Activated T-helper 1 cell treated with Interleukin-2 at 50 U/mL for 16 hours (primary cell): Measurements from ENCODE around the gene SRSF3.
"Not testable (repeated sequence)": the region's sequence is repeated elsewhere in the genome, so short reads cannot be mapped to it uniquely, and the experiment has no call there.

Experiments
- DNase-seq: peaks from one replicate; pipeline ENCODE4 v3.0.0-alpha.2; 2020; ENCODE audit warnings: low read depth

The SRSF3 gene

DNA sequence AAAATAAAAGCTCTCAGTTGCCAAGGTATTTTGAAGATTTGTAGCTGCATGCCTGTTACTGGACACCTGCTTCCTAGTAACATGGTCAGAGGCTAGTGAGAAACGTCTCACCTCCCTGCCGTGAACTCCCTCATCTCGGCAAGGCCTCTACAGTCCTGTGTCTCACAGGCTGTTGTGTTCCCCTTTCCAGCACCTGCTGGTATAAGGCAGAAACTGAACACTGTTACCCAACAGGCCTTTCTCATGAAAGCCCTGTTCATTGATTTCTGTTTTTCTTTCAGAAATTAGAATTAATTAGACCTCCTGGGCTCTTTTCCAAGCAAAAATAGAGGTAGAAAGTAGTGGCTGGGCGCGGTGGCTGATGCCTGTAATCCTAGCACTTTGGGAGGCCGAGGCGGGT is 17.6 kb upstream of the SRSF3 start:
- no peak for DNase-seq

DNA sequence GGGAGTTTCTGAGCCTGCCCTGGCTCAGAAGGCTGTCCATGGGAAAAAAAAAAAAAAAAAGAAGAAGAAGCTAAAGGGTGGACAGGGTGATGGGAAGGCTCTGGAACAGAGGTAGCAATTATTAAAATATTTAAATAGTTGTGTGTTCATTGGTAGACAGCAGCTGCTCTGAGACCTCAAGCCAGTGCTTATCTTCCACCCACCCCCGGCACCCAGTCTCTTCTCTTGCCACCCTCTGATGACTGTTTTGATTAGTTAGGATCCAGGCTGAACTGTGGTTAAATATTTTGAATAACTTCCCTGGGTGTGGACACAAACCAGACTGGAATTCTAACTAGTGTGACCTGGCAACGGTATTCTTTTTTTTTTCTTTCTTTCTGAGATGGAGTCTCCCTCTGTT is 16.9 kb upstream of the SRSF3 start:
- no peak for DNase-seq

DNA sequence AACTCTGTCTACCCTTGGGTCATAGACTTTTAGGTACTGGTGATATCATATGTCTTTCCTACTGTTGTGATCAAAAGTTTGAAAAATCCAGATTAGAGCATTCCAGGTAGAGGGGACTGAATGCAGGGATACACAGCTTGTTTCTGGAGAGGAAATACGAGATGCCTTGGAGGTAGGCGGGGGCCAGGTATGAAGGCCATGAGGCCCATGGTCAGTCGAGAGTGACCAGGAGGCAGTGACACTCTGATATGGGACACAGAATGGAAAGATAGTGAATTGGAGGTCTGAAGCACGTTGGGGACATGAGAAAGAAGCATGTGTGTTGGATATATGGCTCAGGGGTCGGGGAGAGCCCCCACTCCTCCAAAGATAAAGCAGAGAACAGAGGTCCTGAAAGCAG is 16.1 kb upstream of the SRSF3 start:
- DNase-seq, result no peak

DNA sequence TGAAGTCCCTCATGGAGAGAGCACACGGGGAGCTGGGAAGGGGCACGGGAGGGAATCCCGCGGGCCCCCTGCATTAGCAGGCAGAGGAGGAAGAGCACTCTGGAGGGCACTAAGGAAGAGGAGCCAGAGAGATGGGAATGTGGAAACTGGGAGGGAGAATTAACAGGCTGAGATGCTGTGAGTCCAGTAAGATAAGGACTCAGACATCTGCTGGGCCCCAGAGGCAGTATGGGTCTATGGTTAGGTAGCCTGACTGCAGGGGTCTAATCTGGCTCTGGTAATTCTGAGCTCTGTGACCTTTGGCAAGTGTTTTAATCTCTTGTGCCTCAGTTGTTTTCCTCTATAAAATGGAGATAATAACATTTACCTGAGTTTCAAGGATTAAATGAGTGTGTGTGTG is 15.7 kb upstream of the SRSF3 start:
- no peak for DNase-seq

DNA sequence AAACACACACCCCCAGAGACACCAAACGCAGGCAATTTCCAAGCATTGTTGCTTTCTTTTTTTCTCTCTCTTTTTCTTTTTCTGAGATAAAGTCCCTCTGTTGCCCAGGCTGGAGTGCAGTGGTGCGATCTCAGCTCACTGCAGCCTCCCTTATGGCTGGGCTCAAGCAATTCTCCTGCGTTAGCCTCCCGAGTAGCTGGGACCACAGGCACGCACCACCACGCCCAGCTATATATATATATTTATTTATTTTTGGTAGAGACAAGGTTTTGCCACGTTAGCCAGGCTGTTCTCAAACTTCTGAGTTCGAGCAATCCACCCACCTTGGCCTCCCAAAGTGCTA is 14.0 kb upstream of the SRSF3 start:
- DNase-seq, result no peak

DNA sequence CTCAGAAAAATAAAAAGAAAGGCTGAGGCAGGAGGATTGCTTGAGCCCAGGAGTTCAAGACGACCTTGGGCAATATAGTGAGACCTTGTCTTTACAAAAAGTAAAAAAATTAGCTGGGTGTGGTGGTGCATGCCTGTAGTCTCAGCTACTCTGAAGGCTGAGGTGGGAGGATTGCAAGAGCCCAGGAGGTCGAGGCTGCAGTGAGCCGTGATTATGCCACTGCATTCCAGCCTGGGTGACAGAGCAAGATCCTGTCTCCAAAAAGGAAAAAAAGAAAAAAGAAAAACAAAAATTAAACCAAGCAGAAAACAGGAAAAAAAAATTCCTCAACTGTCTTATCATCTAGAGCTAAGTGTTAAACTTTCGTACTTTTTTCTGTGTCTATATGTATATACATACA is 12.4 kb upstream of the SRSF3 start:
- DNase-seq, result no peak

DNA sequence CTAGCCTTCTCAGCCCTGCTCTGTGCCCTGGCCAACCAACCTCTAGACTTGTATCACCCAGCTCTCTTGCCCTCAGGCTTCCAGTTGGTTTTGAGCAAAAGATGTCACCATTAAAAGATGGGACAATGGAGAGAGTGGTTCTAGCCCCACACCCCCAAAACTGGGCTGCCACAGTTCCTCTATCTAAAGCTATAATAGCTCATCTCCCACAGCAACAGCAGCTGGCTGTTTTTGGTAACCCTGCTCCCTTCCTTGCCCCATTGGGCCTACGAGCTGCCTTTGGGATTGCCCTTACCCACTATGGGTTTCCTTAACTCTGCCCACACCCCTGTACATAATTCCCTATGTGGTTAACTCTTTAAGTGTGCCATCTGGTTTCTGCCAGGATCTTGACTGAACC is 7.6 kb upstream of the SRSF3 start:
- DNase-seq, result no peak

DNA sequence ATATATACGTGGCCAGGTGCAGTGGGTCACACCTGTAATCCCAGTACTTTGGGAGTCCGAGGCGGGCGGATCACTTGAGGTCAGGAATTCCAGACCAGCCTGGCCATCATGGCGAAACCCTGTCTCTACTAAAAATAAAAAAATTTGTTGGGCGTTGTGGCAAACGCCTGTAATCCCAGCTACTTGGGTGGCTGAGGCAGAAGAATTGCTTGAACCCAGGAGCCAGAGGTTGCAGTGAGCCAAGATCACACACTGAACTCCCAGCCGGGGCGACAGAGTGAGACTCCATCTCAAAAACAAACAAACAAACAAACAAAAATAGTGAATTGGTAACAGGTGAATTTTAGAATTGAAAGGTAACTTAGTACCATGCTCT is 5.1 kb upstream of the SRSF3 start:
- not testable (repeated sequence) for DNase-seq

DNA sequence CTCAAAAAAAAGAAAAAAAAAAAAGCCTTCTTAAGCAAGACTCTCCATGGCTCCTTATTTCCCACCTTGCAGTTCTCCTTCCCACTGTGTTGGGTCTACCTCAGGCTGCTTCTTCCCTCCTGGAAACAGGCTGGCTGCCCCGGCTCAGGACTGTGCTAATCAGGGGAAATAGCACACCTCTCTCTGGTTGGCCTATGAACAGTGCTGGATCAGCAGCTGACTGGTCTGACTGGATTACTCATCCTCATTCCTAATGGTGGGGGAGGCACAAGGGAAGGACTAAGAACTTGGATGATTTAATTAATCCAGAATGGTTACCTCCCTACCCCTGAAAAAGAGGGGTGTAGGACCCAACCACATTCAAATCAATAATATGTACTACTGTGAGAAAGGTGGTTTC is 3.9 kb upstream of the SRSF3 start:
- no peak for DNase-seq

DNA sequence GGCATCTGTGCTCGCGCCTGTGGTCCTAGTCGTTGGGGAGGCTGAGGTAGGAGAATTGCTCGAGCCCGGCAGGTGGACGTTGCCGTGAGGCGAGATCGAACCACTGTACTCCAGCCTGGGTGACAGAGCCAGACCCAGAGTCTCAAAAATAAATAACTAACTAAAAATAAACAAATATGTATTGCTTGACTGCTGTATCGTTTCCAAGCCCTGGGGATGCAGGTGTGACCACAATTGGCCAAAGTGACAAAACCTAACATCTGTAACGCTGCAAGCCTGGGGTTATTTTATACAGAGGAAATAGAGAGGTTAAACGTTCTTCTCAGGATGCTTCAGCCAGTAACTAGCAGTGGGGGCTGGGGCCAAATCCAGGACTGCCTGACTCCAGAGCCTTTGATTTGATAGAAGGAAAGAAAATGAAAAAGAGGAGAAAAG is 1.9 kb upstream of the SRSF3 start:
- no peak for DNase-seq

DNA sequence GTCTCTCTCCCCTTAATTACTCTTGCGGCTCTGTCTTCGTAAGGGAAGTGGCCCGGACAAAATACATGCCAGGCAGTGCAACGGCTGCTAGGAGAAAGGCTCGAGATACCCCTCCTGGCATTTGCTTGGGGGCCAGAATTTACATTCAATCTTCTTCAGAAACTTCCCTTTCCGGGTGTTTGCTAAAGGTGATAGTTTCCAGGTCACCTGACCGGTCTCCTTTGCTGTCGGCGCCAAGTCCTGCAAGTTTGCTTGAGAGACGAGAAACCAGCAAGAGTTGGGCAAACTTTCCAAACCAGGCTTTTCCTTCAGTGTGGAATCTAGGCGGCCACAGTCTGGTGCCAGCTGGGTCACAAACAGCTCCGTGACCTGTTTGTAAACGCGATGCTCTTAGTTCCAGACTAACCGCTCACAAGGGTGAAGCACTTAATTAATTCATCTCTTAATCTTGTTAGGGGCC is 563 bp upstream of the SRSF3 start:
- DNase-seq, result peak; percentile 12

DNA sequence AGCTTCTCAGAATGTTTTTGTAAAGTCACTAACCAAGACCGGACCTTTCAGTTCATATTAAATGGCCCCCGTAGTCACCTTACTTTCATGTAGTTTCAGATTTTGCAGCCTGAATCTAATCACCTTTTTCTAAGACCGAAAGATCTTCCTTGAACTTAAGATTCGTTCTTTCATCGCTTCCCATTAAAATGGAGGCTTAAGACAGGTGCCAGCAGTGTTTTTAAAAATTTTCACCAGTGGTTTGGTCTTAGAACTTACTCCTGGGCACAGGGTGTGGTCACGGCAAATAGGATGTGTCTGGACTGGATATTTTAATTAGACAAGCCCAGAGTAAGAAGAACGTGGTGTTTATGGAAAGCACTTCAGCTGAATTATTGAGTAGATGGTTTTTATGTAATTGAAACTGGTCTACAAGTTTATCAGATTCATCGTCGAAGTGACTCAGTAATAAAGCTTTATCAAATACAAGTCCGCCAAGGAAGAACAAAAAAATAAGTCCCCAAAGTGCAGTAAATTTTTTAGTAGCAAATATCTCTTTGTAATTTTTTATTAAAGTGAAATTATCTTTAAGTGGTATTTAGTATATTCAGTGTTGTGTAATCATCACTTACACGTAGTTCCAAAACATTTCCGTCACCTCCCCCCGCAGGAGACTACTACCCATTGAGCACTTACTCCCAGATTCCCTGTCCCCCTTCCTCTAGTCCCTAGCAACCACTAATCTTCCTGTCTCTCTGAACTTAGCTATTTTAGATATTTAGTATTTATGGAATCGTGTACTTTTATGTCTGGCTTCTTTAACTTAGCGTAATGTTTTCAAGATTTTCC is 868 bp downstream of the SRSF3 start:
- no peak for DNase-seq

DNA sequence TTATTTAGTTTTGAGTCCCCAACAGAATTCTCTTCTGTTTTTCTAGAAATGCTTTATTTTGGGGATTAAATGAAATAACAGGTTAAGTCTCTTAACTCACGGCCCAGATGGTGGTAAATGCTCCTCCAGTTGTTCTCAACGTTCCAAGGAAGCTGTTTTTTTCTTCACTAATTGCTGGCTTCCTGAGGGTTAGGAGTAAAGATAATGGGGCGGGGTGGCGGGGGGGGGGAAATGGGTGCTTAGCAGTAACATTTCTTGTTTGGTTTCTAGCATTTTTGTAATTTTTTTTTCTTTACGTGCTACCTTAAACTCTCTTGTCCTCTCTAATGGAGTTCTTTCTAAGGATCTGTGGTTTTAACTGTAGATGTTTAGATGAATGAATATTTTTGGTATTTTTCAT is 2.2 kb downstream of the SRSF3 start:
- no peak for DNase-seq

DNA sequence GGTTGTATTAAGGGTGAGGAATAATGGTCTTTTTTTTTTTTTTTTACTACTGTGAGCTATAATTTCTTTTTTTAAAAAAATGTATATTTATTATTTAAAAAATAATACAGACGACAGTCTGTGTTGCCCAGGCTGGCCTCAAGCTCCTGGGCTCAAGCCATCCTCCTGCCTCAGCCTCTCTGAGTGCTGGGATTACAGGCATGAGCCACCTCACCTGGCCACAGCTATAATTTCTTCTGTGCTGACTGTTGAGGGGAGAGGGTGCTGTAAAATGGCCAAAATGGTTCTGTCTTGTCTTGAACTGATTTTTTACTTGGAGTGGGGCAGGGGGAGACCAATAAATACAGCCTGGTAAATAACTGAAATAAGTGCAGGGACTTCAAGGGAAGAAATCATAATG is 3.6 kb downstream of the SRSF3 start:
- no peak for DNase-seq

DNA sequence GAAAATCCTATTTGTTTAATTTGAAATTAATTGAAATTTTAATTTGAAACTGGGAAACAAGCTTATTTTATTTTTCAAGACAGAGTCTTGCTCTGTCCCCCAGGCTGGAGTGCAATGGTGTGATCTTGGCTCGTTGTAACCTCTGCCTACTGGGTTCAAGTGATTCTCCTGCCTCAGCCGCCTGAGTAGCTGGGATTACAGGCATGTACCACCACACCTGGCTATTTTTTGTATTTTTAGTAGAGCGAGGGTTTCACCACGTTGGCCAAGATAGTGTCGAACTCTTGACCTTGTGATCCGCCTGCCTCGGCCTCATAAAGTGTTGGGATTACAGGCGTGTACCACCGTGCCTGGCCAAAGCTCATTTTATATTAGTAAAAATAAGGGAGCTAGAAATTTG is 4.2 kb downstream of the SRSF3 start:
- no peak for DNase-seq

DNA sequence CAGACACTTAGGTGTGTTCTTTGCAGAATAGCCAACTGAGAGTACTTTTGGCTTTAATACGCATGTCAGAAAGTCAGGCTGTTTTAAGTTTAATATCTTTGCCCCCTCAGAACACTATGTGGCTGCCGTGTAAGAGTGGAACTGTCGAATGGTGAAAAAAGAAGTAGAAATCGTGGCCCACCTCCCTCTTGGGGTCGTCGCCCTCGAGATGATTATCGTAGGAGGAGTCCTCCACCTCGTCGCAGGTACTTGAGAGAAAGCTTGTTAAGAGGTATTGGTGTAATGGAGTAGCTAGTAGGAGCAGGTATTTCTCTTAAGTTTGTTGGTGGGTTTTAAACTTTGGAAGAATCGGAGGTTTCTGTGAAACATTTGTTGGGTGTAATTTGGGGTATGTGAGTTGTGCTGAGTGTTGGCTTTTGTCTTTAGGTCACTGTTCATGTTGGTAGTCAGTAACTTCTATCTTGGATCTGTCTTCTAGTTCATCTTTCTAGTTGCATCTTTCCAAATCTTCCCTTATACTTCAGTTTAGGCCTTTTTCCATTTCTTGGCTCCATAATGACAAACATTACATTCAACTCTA is 4.7 kb downstream of the SRSF3 start:
- no peak for DNase-seq

DNA sequence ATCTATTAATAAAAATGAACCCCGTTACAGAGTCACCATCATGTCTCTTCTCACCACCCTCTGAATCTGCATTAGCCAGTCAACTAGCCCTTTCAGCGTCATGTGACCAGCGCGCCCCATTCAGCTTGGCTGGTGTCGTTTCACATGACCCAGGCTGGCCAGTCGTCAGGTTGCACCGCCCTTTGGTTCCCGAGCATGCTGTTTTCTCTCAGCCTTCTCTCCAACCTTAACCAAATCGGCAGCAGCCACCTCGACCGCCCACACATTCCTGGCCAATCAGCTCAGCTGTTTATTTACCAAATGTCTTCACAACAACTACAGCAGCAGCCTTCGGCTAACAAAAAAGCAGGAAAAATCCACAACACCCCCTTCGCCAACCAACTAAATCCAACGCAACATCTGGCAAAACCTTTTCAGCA is 5.6 kb downstream of the SRSF3 start:
- DNase-seq, result peak; percentile 45

DNA sequence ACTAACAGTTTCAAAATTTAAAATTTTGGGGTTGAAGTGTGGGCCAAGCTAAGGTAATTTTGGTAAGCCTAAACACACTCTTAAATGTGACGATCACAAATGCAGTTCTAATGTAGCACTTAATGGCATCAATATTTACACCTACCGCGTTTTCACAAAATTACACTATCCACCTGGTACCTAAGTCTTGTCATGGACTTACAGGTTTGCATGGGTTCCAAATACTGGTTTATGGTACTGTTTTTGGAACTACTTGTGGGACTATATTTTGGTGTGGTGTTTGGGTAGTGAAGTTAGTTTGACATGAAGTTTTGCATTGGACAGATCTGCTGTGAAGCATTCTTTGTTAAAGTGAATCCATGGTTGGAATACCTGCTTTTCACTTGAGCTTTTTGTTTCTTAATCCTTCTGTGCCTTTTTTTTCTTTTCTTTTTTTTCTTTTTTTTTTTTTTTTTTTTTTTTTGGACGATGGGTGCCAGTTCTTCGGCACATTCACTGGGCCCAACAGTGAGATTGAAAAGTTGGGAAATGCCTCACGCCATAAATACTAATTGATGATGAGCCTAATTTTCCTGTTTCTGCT is 6.5 kb downstream of the SRSF3 start:
- no peak for DNase-seq

DNA sequence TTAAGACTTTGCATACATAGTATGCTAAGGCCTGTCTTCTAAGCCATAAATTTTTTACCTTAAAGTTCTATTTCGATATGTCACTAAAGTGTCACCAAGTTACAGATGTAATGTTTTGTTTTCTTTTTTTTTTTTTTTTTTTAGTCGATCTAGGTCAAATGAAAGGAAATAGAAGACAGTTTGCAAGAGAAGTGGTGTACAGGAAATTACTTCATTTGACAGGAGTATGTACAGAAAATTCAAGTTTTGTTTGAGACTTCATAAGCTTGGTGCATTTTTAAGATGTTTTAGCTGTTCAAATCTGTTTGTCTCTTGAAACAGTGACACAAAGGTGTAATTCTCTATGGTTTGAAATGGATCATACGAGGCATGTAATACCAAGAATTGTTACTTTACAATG is 7.7 kb downstream of the SRSF3 start:
- DNase-seq, result not testable (repeated sequence)

DNA sequence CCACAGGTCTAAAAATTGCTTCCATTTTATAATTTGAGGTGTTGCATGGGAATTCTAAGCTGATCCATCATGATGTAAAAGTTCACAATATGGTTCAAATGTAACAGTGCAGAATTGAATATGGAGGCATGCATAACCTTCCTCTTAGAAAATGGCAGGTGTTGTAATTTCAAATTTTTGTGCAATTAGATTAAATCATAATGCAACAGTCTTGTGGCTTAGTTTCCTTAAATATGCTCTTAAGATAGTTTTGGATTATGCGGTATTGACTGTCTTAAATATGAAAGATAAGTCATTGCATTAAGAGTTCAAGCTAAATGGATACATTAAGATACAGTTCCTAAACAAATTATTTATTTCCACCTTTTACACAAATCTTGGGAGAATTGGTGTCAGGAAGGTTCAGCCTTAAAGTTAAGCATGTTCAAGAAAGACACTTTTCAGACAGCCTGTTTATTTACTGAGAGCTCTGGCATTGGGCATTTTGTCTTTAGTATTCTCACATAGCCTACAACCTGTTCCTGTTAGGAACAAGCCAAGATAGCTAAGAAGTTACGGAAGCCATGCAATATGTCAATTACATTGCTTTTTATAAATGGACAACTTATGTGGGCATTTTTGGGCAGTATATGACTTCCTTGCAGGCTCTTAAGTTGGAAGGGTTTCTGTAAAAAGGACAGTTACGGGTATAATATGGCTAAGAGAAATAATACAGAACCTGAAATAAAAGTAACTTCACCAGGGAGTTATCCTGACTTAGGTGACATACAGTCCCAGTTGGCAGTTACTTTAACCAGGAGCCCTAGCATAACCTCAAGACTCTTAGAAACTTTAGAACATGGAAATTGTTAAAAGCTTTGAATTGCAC is 9.3 kb downstream of the SRSF3 start:
- DNase-seq, result no peak

DNA sequence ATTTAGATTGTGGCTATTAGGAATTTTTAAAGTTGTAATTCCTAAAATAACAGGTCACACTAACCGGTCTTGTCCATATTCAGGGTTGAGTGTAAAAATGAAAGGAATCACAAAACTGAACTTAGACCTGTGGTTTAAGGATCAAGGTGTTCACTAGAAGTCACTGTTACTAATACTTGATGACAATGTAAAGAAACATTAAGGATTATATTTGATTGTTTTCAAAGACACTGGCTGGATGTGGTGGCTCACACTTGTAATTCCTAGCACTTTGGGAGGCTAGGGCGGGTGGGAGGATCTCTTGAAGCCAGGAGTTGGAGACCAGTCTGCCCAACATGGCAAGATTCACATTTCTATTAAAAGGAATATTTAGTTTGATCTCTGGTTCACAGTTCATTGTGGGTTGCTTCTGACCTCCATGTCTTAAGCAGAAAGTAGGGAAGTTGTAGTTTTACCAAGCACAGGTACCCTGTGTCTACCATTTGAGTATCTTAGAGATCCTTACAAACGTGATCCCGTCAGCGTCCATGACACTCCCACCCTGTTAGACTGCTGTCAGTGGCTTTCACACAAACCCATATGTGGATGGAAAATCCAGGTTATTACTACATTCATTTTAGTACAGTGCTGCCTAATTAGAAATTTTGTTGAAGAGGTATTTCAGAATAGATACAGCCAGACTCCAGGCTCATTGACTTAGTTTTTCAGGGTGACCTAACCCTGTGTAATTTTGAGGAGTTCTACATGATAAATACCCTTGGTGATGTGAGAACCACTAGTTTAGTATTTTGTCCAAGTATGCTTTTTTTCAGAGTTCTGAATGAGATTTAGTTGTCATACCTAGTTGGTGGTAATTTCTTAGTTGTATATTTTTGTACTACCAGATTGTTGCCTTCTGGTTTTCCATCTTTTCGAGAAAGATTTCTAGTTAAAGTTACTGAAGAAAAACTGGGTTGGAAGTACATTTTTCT is 10.2 kb downstream of the SRSF3 start:
- DNase-seq, result no peak
